H9 (cell line): ENCODE data around the gene KRTAP16-1. TPM values are rescaled to one million over a fixed set of nuclear protein-coding genes. Genes with fewer than 3 reads are reported as not detected.

ENCODE experiments used
- DNase-seq: peaks from one replicate; pipeline ENCODE4 v3.0.0-alpha.2; 2017
- H2AFZ ChIP-seq: one replicate; pipeline ENCODE4 v1.6.1; 2013; ENCODE audit warnings: mild to moderate bottlenecking, low read length, control low read depth, moderate library complexity
- H2AK5ac ChIP-seq: 2 replicates; pipeline ENCODE4 v1.6.1; 2013; ENCODE audit warnings: low read length, control low read depth, mixed read lengths; ENCODE audit not compliant: insufficient read length
- H2BK120ac ChIP-seq: one replicate; pipeline ENCODE4 v1.6.1; 2013; ENCODE audit warnings: low read depth, mild to moderate bottlenecking, low read length, control low read depth, inconsistent platforms; ENCODE audit not compliant: poor library complexity, severe bottlenecking
- H2BK12ac ChIP-seq: 2 replicates; pipeline ENCODE4 v1.6.1; 2013; ENCODE audit warnings: low read length, control low read depth, mixed read lengths, low read depth; ENCODE audit not compliant: insufficient read length
- H2BK15ac ChIP-seq: 2 replicates; pipeline ENCODE4 v1.6.1; 2013; ENCODE audit warnings: low read depth, low read length, control low read depth
- H2BK20ac ChIP-seq: one replicate; pipeline ENCODE4 v1.6.1; 2013; ENCODE audit warnings: low read depth, mild to moderate bottlenecking, low read length, control low read depth, inconsistent platforms; ENCODE audit not compliant: poor library complexity, severe bottlenecking
- H2BK5ac ChIP-seq: 2 replicates; pipeline ENCODE4 v1.6.1; 2013; ENCODE audit warnings: low read length, control low read depth, mixed read lengths; ENCODE audit not compliant: insufficient read length
- H3K14ac ChIP-seq: 2 replicates; pipeline ENCODE4 v1.6.1; 2013; ENCODE audit warnings: low read length, control low read depth; ENCODE audit not compliant: insufficient read depth
- H3K18ac ChIP-seq: 2 replicates; pipeline ENCODE4 v1.6.1; 2013; ENCODE audit warnings: low read depth, mild to moderate bottlenecking, mixed read lengths, low read length, control low read depth; ENCODE audit not compliant: insufficient read length
- H3K23ac ChIP-seq: 2 replicates; pipeline ENCODE4 v1.6.1; 2013; ENCODE audit warnings: low read length, control low read depth, mixed read lengths, low read depth; ENCODE audit not compliant: insufficient read length
- H3K23me2 ChIP-seq: 2 replicates; pipeline ENCODE4 v1.6.1; 2013; ENCODE audit warnings: low read depth, mild to moderate bottlenecking, mixed read lengths, low read length, control low read depth; ENCODE audit not compliant: insufficient read length, poor library complexity, severe bottlenecking
- H3K27ac ChIP-seq: 2 replicates; pipeline ENCODE4 v1.5.1; 2013; ENCODE audit warnings: low read length, control low read depth, mixed read lengths, low read depth; ENCODE audit not compliant: insufficient read length
- H3K27me3 ChIP-seq: 2 replicates; pipeline ENCODE4 v1.6.1; 2013; ENCODE audit warnings: low read length, control low read depth, inconsistent platforms; ENCODE audit not compliant: insufficient read depth
- H3K4ac ChIP-seq: 2 replicates; pipeline ENCODE4 v1.6.1; 2013; ENCODE audit warnings: low read depth, mild to moderate bottlenecking, control low read depth, inconsistent platforms, low read length, moderate library complexity
- H3K4me1 ChIP-seq: 2 replicates; pipeline ENCODE4 v1.6.1; 2013; ENCODE audit warnings: low read length, control low read depth, inconsistent platforms; ENCODE audit not compliant: insufficient read depth
- H3K4me2 ChIP-seq: 2 replicates; pipeline ENCODE4 v1.6.1; 2013; ENCODE audit warnings: low read length, control low read depth, mixed read lengths; ENCODE audit not compliant: insufficient read length, insufficient read depth
- H3K56ac ChIP-seq: 2 replicates; pipeline ENCODE4 v1.6.1; 2013; ENCODE audit warnings: low read depth, mild to moderate bottlenecking, mixed read lengths, low read length, control low read depth; ENCODE audit not compliant: insufficient read length
- H3K79me1 ChIP-seq: 2 replicates; pipeline ENCODE4 v1.6.1; 2013; ENCODE audit warnings: low read depth, mild to moderate bottlenecking, moderate library complexity, low read length, control low read depth, inconsistent platforms; ENCODE audit not compliant: insufficient read depth, poor library complexity, severe bottlenecking
- H3K79me2 ChIP-seq: 2 replicates; pipeline ENCODE4 v1.6.1; 2013; ENCODE audit warnings: low read length, control low read depth, inconsistent platforms; ENCODE audit not compliant: insufficient read depth
- H3K9ac ChIP-seq: 2 replicates; pipeline ENCODE4 v1.6.1; 2013; ENCODE audit warnings: low read length, control low read depth, mixed read lengths; ENCODE audit not compliant: insufficient read length; ENCODE audit errors: extremely low read depth
- H3K9me3 ChIP-seq: one replicate; pipeline ENCODE4 v1.6.1; 2013; ENCODE audit warnings: low read depth, low read length, inconsistent platforms; ENCODE audit not compliant: control insufficient read depth
- H3T11ph ChIP-seq: one replicate; pipeline ENCODE4 v1.6.1; 2013; ENCODE audit warnings: mild to moderate bottlenecking, low read length, control low read depth, inconsistent platforms
- H4K20me1 ChIP-seq: one replicate; pipeline ENCODE4 v1.6.1; 2013; ENCODE audit not compliant: control insufficient read depth, insufficient read length, insufficient read depth
- H4K5ac ChIP-seq: 2 replicates; pipeline ENCODE4 v1.6.1; 2013; ENCODE audit warnings: low read depth, mild to moderate bottlenecking, mixed read lengths, low read length, control low read depth; ENCODE audit not compliant: insufficient read length
- H4K8ac ChIP-seq: replicated peaks from 2 replicates; pipeline ENCODE4 v1.6.1; 2013; ENCODE audit warnings: low read length, control low read depth, mixed read lengths, low read depth; ENCODE audit not compliant: insufficient read length
- H4K91ac ChIP-seq: 2 replicates; pipeline ENCODE4 v1.6.1; 2013; ENCODE audit warnings: low read depth, mild to moderate bottlenecking, moderate library complexity, mixed read lengths, low read length, control low read depth; ENCODE audit not compliant: insufficient read length
- H3K27ac Mint-ChIP-seq, 3 experiments: 2 replicates in 2 of 3; 3 replicates in 1 of 3; pipeline ENCODE4 v1.8.0; 2020 to 2021; ENCODE audit warnings: mixed read lengths in 3 of 3, mild to moderate bottlenecking in 1 of 3, moderate library complexity in 1 of 3
- H3K27me3 Mint-ChIP-seq: 2 replicates; pipeline ENCODE4 v1.8.0; 2021; ENCODE audit warnings: low read depth, mild to moderate bottlenecking, moderate library complexity, mixed read lengths
- H3K36me3 Mint-ChIP-seq, 3 experiments: 2 replicates in 2 of 3; 3 replicates in 1 of 3; pipeline ENCODE4 v1.8.0; 2020 to 2021; ENCODE audit warnings: low read depth in 3 of 3, mixed read lengths in 3 of 3; ENCODE audit not compliant: insufficient read depth in 1 of 3
- H3K4me1 Mint-ChIP-seq, 2 experiments: 2 replicates each; pipeline ENCODE4 v1.8.0; 2020; ENCODE audit warnings: mixed read lengths in 2 of 2
- H3K4me3 Mint-ChIP-seq, 2 experiments: 2 replicates in 1 of 2; 3 replicates in 1 of 2; pipeline ENCODE4 v1.8.0; 2020 to 2021; ENCODE audit warnings: mild to moderate bottlenecking in 2 of 2, mixed read lengths in 2 of 2, moderate library complexity in 1 of 2
- H3K9me3 Mint-ChIP-seq, 2 experiments: 2 replicates in 1 of 2; 3 replicates in 1 of 2; pipeline ENCODE4 v1.8.0; 2020; ENCODE audit warnings: mild to moderate bottlenecking in 2 of 2, mixed read lengths in 2 of 2, moderate library complexity in 1 of 2
- CTCF ChIP-seq: fragments of 200-600 bp; sonication (generic); conservative IDR thresholded peaks from 3 replicates; pipeline ENCODE4 v1.8.0; 2021; ENCODE audit warnings: antibody characterized with exemption, mild to moderate bottlenecking
- WGBS: extraction: QIAGEN DNeasy Blood & Tissue Kit; methylation state at CpG from one replicate; pipeline ENCODE4 v1.1.7; 2013; ENCODE audit warnings: missing lambda C conversion rate, low lambda C conversion rate, mixed read lengths; ENCODE audit not compliant: insufficient read length; ENCODE audit errors: extremely low coverage; 5-methylcytosine and 5-hydroxymethylcytosine counted together
- total RNA-seq: library from RNA; stranded (reverse); gene quantifications from 2 replicates; pipeline ENCODE4 v1.2.1, GENCODE V29; 2021

Gene KRTAP16-1
- total RNA-seq, 1 experiment from 2014 or later = not detected

- no peak overlapping the region for H3K27ac ChIP-seq
- H3T11ph ChIP-seq = no peak overlapping the region
- no peak overlapping the region for H2BK120ac ChIP-seq
- no peaks in the 10 kb centered on the region for H4K20me1 ChIP-seq
- Mint-ChIP-seq H3K9me3 (no peaks in the 10 kb centered on the region; a peak in 2 of 5 replicates), H3K27me3 (peaks cover 4% of the 10 kb centered on the region; the same call in 1 of the 2 replicates), H3K4me1 (peaks cover 0 to 9% of the 10 kb centered on the region in 2 experiments; a peak in 3 of 4 replicates), H3K4me3 (no peak overlapping the region), H3K27ac (no peak overlapping the region; a peak in 1 of 7 replicates), H3K36me3 (no peaks in the 10 kb centered on the region; a peak in 1 of 7 replicates)
- H3K4ac ChIP-seq = no peak overlapping the region
- no peak overlapping the region for H2AK5ac ChIP-seq
- H2BK12ac ChIP-seq = no peak overlapping the region
- H4K91ac ChIP-seq = no peak overlapping the region
- no peak overlapping the region for H3K23ac ChIP-seq
- WGBS = no CpG with 5 or more reads among the region's 2 CpGs
- H3K79me1 ChIP-seq = no peaks in the 10 kb centered on the region
- no peak overlapping the region for H3K14ac ChIP-seq
- TF ChIP-seq CTCF = no peak
- no peak overlapping the region for H3K18ac ChIP-seq
- H2AFZ ChIP-seq = no peak overlapping the region
- no peak overlapping the region for H4K5ac ChIP-seq
- no peak overlapping the region for H2BK5ac ChIP-seq
- H3K4me1 ChIP-seq = no peaks in the 10 kb centered on the region
- H3K56ac ChIP-seq = no peak overlapping the region
- H3K23me2 ChIP-seq = no peaks in the 10 kb centered on the region
- no peak overlapping the region for H3K4me2 ChIP-seq
- no peaks in the 10 kb centered on the region for H3K9me3 ChIP-seq
- no peak overlapping the region for H3K9ac ChIP-seq
- no peak overlapping the region for H4K8ac ChIP-seq
- DNase-seq = no peak
- no peak overlapping the region for H2BK20ac ChIP-seq
- H2BK15ac ChIP-seq = no peak overlapping the region
- no peaks in the 10 kb centered on the region for H3K27me3 ChIP-seq
- H3K79me2 ChIP-seq = no peaks in the 10 kb centered on the region
Observed at GRCh38 chr17:41332239-41332638, 23.1 kb upstream of the KRTAP16-1 start.
